ENCODE data around the gene MUCL1.
A peak's percentile ranks its signal among the peaks of the same experiment; 100 is the strongest.
"Not testable (repeated sequence)": the region's sequence is repeated elsewhere in the genome, so short reads cannot be mapped to it uniquely, and the experiment has no call there.

Gene MUCL1

GRCh38 chr12:54882597-54882996, 28.3 kb downstream of the MUCL1 start (continued):
- TF ChIP-seq ZFP3 (tag by site-specific recombination; IDR thresholded peaks at IDR 0.05; ENCODE audit: low read depth) (peak; percentile 66), ZBTB21 (tag by site-specific recombination; IDR thresholded peaks at IDR 0.05) (peak; percentile 62), ZNF394 (tag by site-specific recombination; IDR thresholded peaks at IDR 0.05; ENCODE audit: borderline replicate concordance) (peak; percentile 97), ZNF266 (tag by site-specific recombination; IDR thresholded peaks at IDR 0.05; ENCODE audit: low read depth) (peak; percentile 87), ZNF791 (tag by site-specific recombination; IDR thresholded peaks at IDR 0.05) (peak; percentile 61; the same call in 1 of the 2 replicates), ZBTB11 (tag by site-specific recombination; conservative IDR thresholded peaks at IDR 0.05; ENCODE audit: low read depth) (peak; percentile 90), ZNF140 (tag by site-specific recombination; IDR thresholded peaks at IDR 0.05) (peak; percentile 95), ZNF433 (tag by site-specific recombination; IDR thresholded peaks at IDR 0.05; ENCODE audit: low read depth) (peak; percentile 96), ZNF404 (tag by site-specific recombination; IDR thresholded peaks at IDR 0.05) (peak; percentile 83), ZNF629 (tag by site-specific recombination; IDR thresholded peaks at IDR 0.05) (peak; percentile 64), ZXDB (tag by site-specific recombination; IDR thresholded peaks at IDR 0.05) (peak; percentile 86), ZNF121 (tag by site-specific recombination; IDR thresholded peaks at IDR 0.05) (peak; percentile 52; the same call in 1 of the 2 replicates), ZNF19 (tag by site-specific recombination; IDR thresholded peaks at IDR 0.05; ENCODE audit: low read depth) (0 out of 2 replicates have a peak, but pooled peaks have one; percentile 57), ZNF501 (tag by site-specific recombination; IDR thresholded peaks at IDR 0.05) (peak; percentile 91), ZNF292 (tag by site-specific recombination; IDR thresholded peaks at IDR 0.05; ENCODE audit: borderline replicate concordance, low read depth) (0 out of 2 replicates have a peak, but pooled peaks have one; percentile 38), ZNF510 (tag by site-specific recombination; IDR thresholded peaks at IDR 0.05; ENCODE audit: insufficient replicate concordance) (peak; percentile 93), ZNF623 (tag by site-specific recombination; IDR thresholded peaks at IDR 0.05) (peak; percentile 85), ZNF426 (tag by site-specific recombination; IDR thresholded peaks at IDR 0.05) (peak; percentile 99)

GRCh38 chr12:54888428-54888827, 34.1 kb downstream of the MUCL1 start:
- POLR2A ChIA-PET; H3K9me3 ChIP-seq (ENCODE audit: control insufficient read depth, insufficient read depth, low read depth, low read length); H3K4me3 ChIP-seq (ENCODE audit: low read depth, low read length); H3K27ac ChIP-seq (ENCODE audit: extremely low read depth, low read depth, low read length); H3K4me1 ChIP-seq (ENCODE audit: control insufficient read depth, insufficient read depth, low read length); H3K36me3 ChIP-seq (ENCODE audit: control insufficient read depth in 2 of 2, insufficient read depth in 1 of 2, low read length in 2 of 2); CTCF ChIA-PET: not testable (repeated sequence)
- TF ChIP-seq EGR2 (tag by site-specific recombination; IDR thresholded peaks at IDR 0.05; ENCODE audit: low read depth) (0 out of 2 replicates have a peak, but pooled peaks have one; percentile 17), TCF7L2 (IDR thresholded peaks at IDR 0.05; ENCODE audit: borderline replicate concordance, low read depth, low read length) (peak; percentile 21; the same call in 1 of the 2 replicates)

- no peaks in the 10 kb centered on the region for H3K9me3 ChIP-seq (ENCODE audit: control insufficient read depth, insufficient read depth, low read depth, low read length)
- POLR2A ChIA-PET: no interaction called here
- H3K27ac ChIP-seq (ENCODE audit: extremely low read depth, low read depth, low read length): no peak overlapping the region
- TF ChIP-seq ZNF10 (tag by site-specific recombination; IDR thresholded peaks at IDR 0.05): no peak
- no peak for TF ChIP-seq ZNF677 (tag by site-specific recombination; IDR thresholded peaks at IDR 0.05)
- TF ChIP-seq ZNF629 (tag by site-specific recombination; IDR thresholded peaks at IDR 0.05): no peak
- no peak for TF ChIP-seq SP3 (tag by site-specific recombination; IDR thresholded peaks at IDR 0.05)
- TF ChIP-seq ZNF664 (tag by site-specific recombination; IDR thresholded peaks at IDR 0.05): no peak
- no peak for TF ChIP-seq ZNF133 (tag by site-specific recombination; IDR thresholded peaks at IDR 0.05)
- no peak for TF ChIP-seq ZFP3 (tag by site-specific recombination; IDR thresholded peaks at IDR 0.05; ENCODE audit: low read depth)
- no peak for TF ChIP-seq GLI4 (tag by site-specific recombination; IDR thresholded peaks at IDR 0.05)
- no peak for TF ChIP-seq RBAK (tag by site-specific recombination; IDR thresholded peaks at IDR 0.05)
- TF ChIP-seq ZNF433 (tag by site-specific recombination; IDR thresholded peaks at IDR 0.05; ENCODE audit: low read depth): no peak
- TF ChIP-seq ZSCAN30 (tag by site-specific recombination; IDR thresholded peaks at IDR 0.05): no peak
- TF ChIP-seq ZNF514 (tag by site-specific recombination; IDR thresholded peaks at IDR 0.05): no peak
- peaks cover 9% of the 10 kb centered on the region for H3K4me1 ChIP-seq (ENCODE audit: control insufficient read depth, insufficient read depth, low read length)
- H3K4me3 ChIP-seq (ENCODE audit: low read depth, low read length): no peak overlapping the region
- CTCF ChIA-PET: interaction anchor here (0.6 to 0.9 kb wide), 2 partner anchors 21 to 68 kb away, joined by 3 to 7 read pairs; no protein-coding TSS in a partner anchor
- H3K36me3 ChIP-seq (ENCODE audit: control insufficient read depth in 2 of 2, insufficient read depth in 1 of 2, low read length in 2 of 2): no peaks in the 10 kb centered on the region
These were observed 36.0 kb downstream of the MUCL1 start for GRCh38 chr12:54890339-54890738.
